Panc1 (cell line): ENCODE measurements around the gene CREB3L2. TPM values are rescaled to one million over a fixed set of nuclear protein-coding genes. Genes with fewer than 3 reads are reported as not detected.

ENCODE experiments used
- ATAC-seq: fragments of 200-7000 bp; cut with Tn5 transposase; 2 replicates; pipeline ENCODE4 v1.9.1; 2020; ENCODE audit warnings: mild to moderate bottlenecking, moderate library complexity
- BruUV-seq: library from RNA; stranded (reverse); fragments of 400-500 nt; replicated peaks from 2 replicates; lab custom pipeline; 2021; lab: Mats Ljungman, UMichigan
- CTCF ChIA-PET: fragments of 300-600 bp; sonication (Branson Sonifier 250); formaldehyde crosslinking; loops from one replicate; lab custom pipeline; 2022; ENCODE audit warnings: antibody characterized with exemption; lab: Charles Lee
- POLR2A ChIA-PET: fragments of 300-600 bp; sonication (Branson Sonifier 250); formaldehyde crosslinking; loops from one replicate; lab custom pipeline; 2022; ENCODE audit warnings: antibody characterized with exemption; lab: Charles Lee
- DNase-seq: peaks from one replicate; pipeline ENCODE4 v3.0.0-alpha.2; 2010; ENCODE audit warnings: low read depth, low spot score
- H3K27ac ChIP-seq: 2 replicates; pipeline ENCODE4 v1.5.1; 2011; ENCODE audit warnings: mild to moderate bottlenecking, low read length, inconsistent platforms
- H3K27me3 ChIP-seq: fragments of 200-500 bp; sonication (Bioruptor generic); 2 replicates; pipeline ENCODE4 v1.6.0; 2014; ENCODE audit warnings: low read length, inconsistent platforms; ENCODE audit not compliant: control insufficient read depth, insufficient read depth
- H3K36me3 ChIP-seq: fragments of 200-500 bp; sonication (Bioruptor generic); 2 replicates; pipeline ENCODE4 v1.5.1; 2014; ENCODE audit warnings: inconsistent platforms, mild to moderate bottlenecking, low read length, moderate library complexity; ENCODE audit not compliant: control insufficient read depth, insufficient read depth
- H3K4me1 ChIP-seq: 2 replicates; pipeline ENCODE4 v1.5.1; 2011; ENCODE audit warnings: inconsistent platforms, mild to moderate bottlenecking, low read length, moderate library complexity; ENCODE audit not compliant: control insufficient read depth, insufficient read depth
- H3K4me3 ChIP-seq, 2 experiments: 2 replicates each; pipeline ENCODE4 v1.5.1; 2011 to 2012; ENCODE audit warnings: low read depth in 2 of 2, low read length in 2 of 2, mild to moderate bottlenecking in 2 of 2, inconsistent platforms in 1 of 2, moderate library complexity in 1 of 2
- H3K9me3 ChIP-seq: fragments of 200-500 bp; sonication (Bioruptor generic); 2 replicates; pipeline ENCODE4 v1.5.1; 2014; ENCODE audit warnings: low read depth, mild to moderate bottlenecking, inconsistent platforms, low read length, moderate library complexity; ENCODE audit not compliant: control insufficient read depth, insufficient read depth
- CTCF ChIP-seq: fragments of 450-650 bp; IDR thresholded peaks from 2 replicates; pipeline ENCODE4 v1.5.1; 2017; ENCODE audit warnings: mild to moderate bottlenecking
- POLR2AphosphoS5 ChIP-seq: IDR thresholded peaks from 2 replicates; pipeline ENCODE4 v1.6.1; 2012; ENCODE audit warnings: mild to moderate bottlenecking, low read depth, low read length, moderate library complexity
- SIN3A ChIP-seq: IDR thresholded peaks from 2 replicates; pipeline ENCODE4 v1.6.1; 2012; ENCODE audit warnings: low read depth, mild to moderate bottlenecking, low read length, moderate library complexity, borderline replicate concordance; ENCODE audit not compliant: insufficient read depth
- TCF7L2 ChIP-seq: IDR thresholded peaks from 2 replicates; pipeline ENCODE4 v1.6.1; 2011; ENCODE audit warnings: mild to moderate bottlenecking, low read depth, low read length, inconsistent platforms
- in situ Hi-C: cut with HindIII; loops from 2 replicates; pipeline ENCODE4 v1.10.0; 2016; ENCODE audit warnings: low sequenced_read_pairs, low pct_unique_long_range_greater_than_20kb
- intact Hi-C: fragments of 100-400 bp; cut with micrococcal nuclease; formaldehyde crosslinking; loops from one replicate; pipeline ENCODE4 v1.10.0; 2022; ENCODE audit not compliant: unreplicated experiment
- total RNA-seq: library from RNA; stranded (reverse); gene quantifications from one replicate; pipeline ENCODE4 v1.2.1, GENCODE V29; 2021; ENCODE audit not compliant: unreplicated experiment
- TF ChIP-seq, protein P1 (sequence below), 2 experiments: IDR thresholded peaks; 2 replicates each; pipeline ENCODE4 v1.6.1; 2011 to 2012; ENCODE audit warnings: low read depth in 2 of 2, control low read depth in 1 of 2, low read length in 1 of 2, mild to moderate bottlenecking in 1 of 2, moderate library complexity in 1 of 2; ENCODE audit not compliant: insufficient read depth in 1 of 2

CREB3L2 gene
- total RNA-seq, 1 experiment from 2014 or later = 22.7 TPM

GRCh38 chr7:137996871-137997270 is 5.0 kb downstream of the CREB3L2 start:
- in situ Hi-C loops = no loop called here
- H3K27ac ChIP-seq = no peak overlapping the region
- intact Hi-C loops = no loop called here
- no peak overlapping the region for H3K4me3 ChIP-seq
- CTCF ChIA-PET = no interaction called here
- H3K27me3 ChIP-seq = no peaks in the 10 kb centered on the region
- peaks cover 7% of the 10 kb centered on the region; the same call in 1 of the 2 replicates for H3K4me1 ChIP-seq
- no peaks in the 10 kb centered on the region; the same call in 1 of the 2 replicates for H3K36me3 ChIP-seq
- H3K9me3 ChIP-seq = no peaks in the 10 kb centered on the region
- POLR2A ChIA-PET = no interaction called here
- no TSS peak for BruUV-seq
- TF ChIP-seq TCF7L2 (no peak), SIN3A (no peak), POLR2AphosphoS5 (no peak), CTCF (no peak)
- TF ChIP-seq, protein P1, sequence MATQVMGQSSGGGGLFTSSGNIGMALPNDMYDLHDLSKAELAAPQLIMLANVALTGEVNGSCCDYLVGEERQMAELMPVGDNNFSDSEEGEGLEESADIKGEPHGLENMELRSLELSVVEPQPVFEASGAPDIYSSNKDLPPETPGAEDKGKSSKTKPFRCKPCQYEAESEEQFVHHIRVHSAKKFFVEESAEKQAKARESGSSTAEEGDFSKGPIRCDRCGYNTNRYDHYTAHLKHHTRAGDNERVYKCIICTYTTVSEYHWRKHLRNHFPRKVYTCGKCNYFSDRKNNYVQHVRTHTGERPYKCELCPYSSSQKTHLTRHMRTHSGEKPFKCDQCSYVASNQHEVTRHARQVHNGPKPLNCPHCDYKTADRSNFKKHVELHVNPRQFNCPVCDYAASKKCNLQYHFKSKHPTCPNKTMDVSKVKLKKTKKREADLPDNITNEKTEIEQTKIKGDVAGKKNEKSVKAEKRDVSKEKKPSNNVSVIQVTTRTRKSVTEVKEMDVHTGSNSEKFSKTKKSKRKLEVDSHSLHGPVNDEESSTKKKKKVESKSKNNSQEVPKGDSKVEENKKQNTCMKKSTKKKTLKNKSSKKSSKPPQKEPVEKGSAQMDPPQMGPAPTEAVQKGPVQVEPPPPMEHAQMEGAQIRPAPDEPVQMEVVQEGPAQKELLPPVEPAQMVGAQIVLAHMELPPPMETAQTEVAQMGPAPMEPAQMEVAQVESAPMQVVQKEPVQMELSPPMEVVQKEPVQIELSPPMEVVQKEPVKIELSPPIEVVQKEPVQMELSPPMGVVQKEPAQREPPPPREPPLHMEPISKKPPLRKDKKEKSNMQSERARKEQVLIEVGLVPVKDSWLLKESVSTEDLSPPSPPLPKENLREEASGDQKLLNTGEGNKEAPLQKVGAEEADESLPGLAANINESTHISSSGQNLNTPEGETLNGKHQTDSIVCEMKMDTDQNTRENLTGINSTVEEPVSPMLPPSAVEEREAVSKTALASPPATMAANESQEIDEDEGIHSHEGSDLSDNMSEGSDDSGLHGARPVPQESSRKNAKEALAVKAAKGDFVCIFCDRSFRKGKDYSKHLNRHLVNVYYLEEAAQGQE (IDR thresholded peaks at IDR 0.05; ENCODE audit: insufficient read depth in 1 of 2, low read depth in 2 of 2, low read length in 1 of 2) = no peak
- ATAC-seq (no peak), DNase-seq (no peak)

DNA sequence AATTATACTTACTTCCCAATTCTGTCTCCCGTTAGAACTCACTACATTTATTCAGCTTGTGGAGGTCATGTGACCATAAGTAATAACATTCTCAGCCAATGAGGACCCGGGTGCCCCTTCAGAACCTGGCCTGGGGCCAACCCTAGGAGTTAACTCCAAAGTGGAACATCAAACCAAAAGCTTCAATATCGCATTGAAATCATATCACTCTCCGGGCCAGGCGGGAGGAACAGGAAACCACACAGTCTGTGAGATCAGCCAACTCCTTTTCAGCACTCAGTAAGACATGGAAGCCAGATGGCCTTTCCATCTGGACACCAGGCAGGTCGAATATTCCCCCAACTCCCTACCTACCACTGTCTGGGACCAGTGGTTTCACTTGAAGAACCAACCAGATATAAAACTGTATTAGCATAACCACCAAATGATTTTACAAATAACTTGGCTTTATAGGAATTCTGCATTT is 5.5 kb downstream of the CREB3L2 start:
- Histone ChIP-seq H3K27me3 (no peaks in the 10 kb centered on the region), H3K4me3 (no peak overlapping the region), H3K9me3 (no peaks in the 10 kb centered on the region), H3K4me1 (peaks cover 7% of the 10 kb centered on the region; the same call in 1 of the 2 replicates), H3K36me3 (no peaks in the 10 kb centered on the region; the same call in 1 of the 2 replicates), H3K27ac (no peak overlapping the region)
- CTCF ChIA-PET = no interaction called here
- no peak for ATAC-seq
- POLR2A ChIA-PET = no interaction called here
- intact Hi-C loops (no loop called here), in situ Hi-C loops (no loop called here)
- no peak for TF ChIP-seq POLR2AphosphoS5
- no peak for TF ChIP-seq TCF7L2
- TF ChIP-seq, protein P1 (IDR thresholded peaks at IDR 0.05; ENCODE audit: insufficient read depth in 1 of 2, low read depth in 2 of 2, low read length in 1 of 2) = no peak
- no peak for TF ChIP-seq SIN3A
- TF ChIP-seq CTCF = no peak
- BruUV-seq = no TSS peak
- DNase-seq = no peak
